ENCODE results near the gene NOSTRIN.

NOSTRIN gene

DNA sequence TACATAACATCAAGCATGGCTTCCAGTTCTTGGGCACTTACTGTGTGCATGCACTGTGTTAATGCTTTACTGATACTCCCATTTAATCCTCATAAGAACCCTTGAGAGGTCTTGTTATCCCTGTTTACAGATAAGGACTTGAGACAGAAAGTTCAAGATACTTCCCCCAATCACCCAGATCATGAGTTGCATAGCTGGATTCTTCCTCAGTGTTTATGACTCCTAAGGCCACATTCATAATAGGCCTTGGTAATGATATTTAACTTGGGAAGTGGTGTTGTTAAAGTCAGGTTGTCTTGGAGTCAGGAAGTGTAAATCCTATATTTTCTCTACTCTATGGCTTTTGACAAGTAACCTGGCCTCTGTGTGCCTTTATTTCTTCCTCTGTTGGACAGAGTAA is 22.7 kb downstream of the NOSTRIN start:
- TF ChIP-seq SIN3A (IDR thresholded peaks at IDR 0.05; ENCODE audit: borderline replicate concordance, insufficient read depth, low read length): no peak
- TF ChIP-seq, protein P1, sequence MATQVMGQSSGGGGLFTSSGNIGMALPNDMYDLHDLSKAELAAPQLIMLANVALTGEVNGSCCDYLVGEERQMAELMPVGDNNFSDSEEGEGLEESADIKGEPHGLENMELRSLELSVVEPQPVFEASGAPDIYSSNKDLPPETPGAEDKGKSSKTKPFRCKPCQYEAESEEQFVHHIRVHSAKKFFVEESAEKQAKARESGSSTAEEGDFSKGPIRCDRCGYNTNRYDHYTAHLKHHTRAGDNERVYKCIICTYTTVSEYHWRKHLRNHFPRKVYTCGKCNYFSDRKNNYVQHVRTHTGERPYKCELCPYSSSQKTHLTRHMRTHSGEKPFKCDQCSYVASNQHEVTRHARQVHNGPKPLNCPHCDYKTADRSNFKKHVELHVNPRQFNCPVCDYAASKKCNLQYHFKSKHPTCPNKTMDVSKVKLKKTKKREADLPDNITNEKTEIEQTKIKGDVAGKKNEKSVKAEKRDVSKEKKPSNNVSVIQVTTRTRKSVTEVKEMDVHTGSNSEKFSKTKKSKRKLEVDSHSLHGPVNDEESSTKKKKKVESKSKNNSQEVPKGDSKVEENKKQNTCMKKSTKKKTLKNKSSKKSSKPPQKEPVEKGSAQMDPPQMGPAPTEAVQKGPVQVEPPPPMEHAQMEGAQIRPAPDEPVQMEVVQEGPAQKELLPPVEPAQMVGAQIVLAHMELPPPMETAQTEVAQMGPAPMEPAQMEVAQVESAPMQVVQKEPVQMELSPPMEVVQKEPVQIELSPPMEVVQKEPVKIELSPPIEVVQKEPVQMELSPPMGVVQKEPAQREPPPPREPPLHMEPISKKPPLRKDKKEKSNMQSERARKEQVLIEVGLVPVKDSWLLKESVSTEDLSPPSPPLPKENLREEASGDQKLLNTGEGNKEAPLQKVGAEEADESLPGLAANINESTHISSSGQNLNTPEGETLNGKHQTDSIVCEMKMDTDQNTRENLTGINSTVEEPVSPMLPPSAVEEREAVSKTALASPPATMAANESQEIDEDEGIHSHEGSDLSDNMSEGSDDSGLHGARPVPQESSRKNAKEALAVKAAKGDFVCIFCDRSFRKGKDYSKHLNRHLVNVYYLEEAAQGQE (IDR thresholded peaks at IDR 0.05; ENCODE audit: insufficient read depth in 1 of 2, low read depth in 2 of 2, low read length in 2 of 2): no peak
- no peak for TF ChIP-seq TAF1 (IDR thresholded peaks at IDR 0.05; ENCODE audit: borderline replicate concordance, insufficient read depth, low read length)

DNA sequence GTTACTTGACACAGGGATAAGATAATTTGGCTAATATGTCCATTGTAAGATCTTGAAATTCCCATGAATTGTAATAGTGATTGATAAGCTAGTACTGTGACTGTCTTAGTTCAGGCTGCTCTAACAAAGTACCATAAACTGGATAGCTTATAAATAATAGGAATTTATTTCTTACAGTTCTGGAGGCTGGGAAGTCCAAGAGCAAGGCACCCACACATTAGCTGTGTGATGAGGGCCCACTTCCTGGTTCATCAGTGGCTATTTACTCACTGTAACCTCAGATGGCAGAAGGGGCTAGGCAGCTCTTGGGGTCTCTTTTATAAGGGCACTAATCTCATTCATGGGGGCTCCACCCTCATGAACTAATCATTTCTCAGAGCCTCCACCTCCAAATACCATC is 28.5 kb downstream of the NOSTRIN start:
- TF ChIP-seq SIN3A (IDR thresholded peaks at IDR 0.05; ENCODE audit: borderline replicate concordance, insufficient read depth, low read length) (no peak), FOXP2 (optimal IDR thresholded peaks at IDR 0.05; ENCODE audit: borderline replicate concordance, extremely low read depth, extremely low read length, insufficient read depth) (no peak), POLR2AphosphoS5 (IDR thresholded peaks at IDR 0.05; ENCODE audit: low read depth, low read length) (no peak), TAF1 (IDR thresholded peaks at IDR 0.05; ENCODE audit: borderline replicate concordance, insufficient read depth, low read length) (no peak)
- TF ChIP-seq, protein P1 (IDR thresholded peaks at IDR 0.05; ENCODE audit: insufficient read depth in 1 of 2, low read depth in 2 of 2, low read length in 2 of 2): no peak

DNA sequence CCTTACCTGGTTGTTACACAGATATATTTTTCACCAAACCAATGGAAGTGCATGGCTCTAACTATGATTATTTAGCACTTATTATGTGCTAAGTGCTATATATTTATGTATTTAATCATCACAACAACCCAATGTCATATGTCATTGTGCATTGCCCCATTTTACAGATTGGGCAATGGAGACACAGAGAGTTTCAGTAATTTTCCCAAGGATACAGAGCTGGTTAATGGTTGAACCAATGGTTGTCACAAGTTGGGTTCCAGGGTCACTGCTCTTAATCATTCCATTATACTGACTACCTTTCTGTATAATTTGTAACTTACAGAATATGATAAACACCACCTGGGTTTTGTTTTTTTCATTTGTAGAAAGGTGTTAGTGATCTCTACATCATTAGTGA is 29.2 kb downstream of the NOSTRIN start:
- TF ChIP-seq FOXP2 (optimal IDR thresholded peaks at IDR 0.05; ENCODE audit: borderline replicate concordance, extremely low read depth, extremely low read length, insufficient read depth) (no peak), SIN3A (IDR thresholded peaks at IDR 0.05; ENCODE audit: borderline replicate concordance, insufficient read depth, low read length) (no peak), POLR2AphosphoS5 (IDR thresholded peaks at IDR 0.05; ENCODE audit: low read depth, low read length) (no peak), TAF1 (IDR thresholded peaks at IDR 0.05; ENCODE audit: borderline replicate concordance, insufficient read depth, low read length) (no peak)
- TF ChIP-seq, protein P1 (IDR thresholded peaks at IDR 0.05; ENCODE audit: insufficient read depth in 1 of 2, low read depth in 2 of 2, low read length in 2 of 2): no peak

DNA sequence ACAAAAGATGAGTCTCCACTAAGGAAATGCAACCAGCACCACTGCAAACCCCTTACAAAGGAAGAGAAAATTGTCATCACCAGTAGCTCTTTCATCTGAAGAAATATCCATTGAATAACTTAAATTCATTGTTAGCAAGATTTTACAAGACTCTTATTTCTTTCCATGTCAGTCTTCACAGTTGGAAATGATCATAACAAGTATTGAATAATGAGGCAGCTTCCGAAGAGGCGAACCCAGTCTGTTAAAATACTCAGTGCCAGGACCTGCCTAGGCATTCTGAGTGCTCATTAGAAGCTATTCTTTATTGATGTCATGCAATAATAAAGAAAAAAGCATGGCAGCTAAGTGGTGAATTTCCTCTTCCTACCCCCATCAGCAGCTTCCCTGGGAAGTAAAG is 33.5 kb downstream of the NOSTRIN start:
- TF ChIP-seq FOXP2 (optimal IDR thresholded peaks at IDR 0.05; ENCODE audit: borderline replicate concordance, extremely low read depth, extremely low read length, insufficient read depth): no peak
- TF ChIP-seq POLR2AphosphoS5 (IDR thresholded peaks at IDR 0.05; ENCODE audit: low read depth, low read length): no peak
- TF ChIP-seq, protein P1 (IDR thresholded peaks at IDR 0.05; ENCODE audit: insufficient read depth in 1 of 2, low read depth in 2 of 2, low read length in 2 of 2): no peak
- TF ChIP-seq SIN3A (IDR thresholded peaks at IDR 0.05; ENCODE audit: borderline replicate concordance, insufficient read depth, low read length): no peak
- TF ChIP-seq TAF1 (IDR thresholded peaks at IDR 0.05; ENCODE audit: borderline replicate concordance, insufficient read depth, low read length): no peak

DNA sequence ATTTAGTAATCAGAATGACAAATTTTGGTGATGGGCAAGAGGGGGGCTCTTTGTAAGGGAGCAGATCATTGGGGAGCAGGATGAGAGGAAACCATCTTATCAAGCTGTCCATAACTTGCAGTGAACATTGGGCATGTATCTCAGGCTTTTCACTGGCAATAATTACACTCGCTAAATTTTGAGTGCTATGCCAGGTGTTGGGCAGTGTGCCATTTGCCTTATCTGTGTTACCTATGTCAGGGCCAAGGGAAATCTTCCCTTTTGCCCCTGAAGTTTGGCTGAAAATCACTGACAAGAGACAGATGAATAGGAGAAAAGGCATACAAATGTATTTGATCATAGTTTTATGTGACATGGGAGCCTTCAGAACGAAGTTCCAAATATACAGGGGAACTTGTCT is 39.0 kb downstream of the NOSTRIN start:
- TF ChIP-seq SIN3A (IDR thresholded peaks at IDR 0.05; ENCODE audit: borderline replicate concordance, insufficient read depth, low read length): no peak
- TF ChIP-seq POLR2AphosphoS5 (IDR thresholded peaks at IDR 0.05; ENCODE audit: low read depth, low read length): no peak
- no peak for TF ChIP-seq FOXP2 (optimal IDR thresholded peaks at IDR 0.05; ENCODE audit: borderline replicate concordance, extremely low read depth, extremely low read length, insufficient read depth)
- TF ChIP-seq, protein P1 (IDR thresholded peaks at IDR 0.05; ENCODE audit: insufficient read depth in 1 of 2, low read depth in 2 of 2, low read length in 2 of 2): no peak
- no peak for TF ChIP-seq TAF1 (IDR thresholded peaks at IDR 0.05; ENCODE audit: borderline replicate concordance, insufficient read depth, low read length)

All from PFSK-1 (cell line).